ENCODE results near the gene TMEM163. TPM values are rescaled to one million over a fixed set of nuclear protein-coding genes. Genes with fewer than 3 reads are reported as not detected.
A peak's percentile ranks its signal among the peaks of the same experiment; 100 is the strongest.

Gene TMEM163
- total RNA-seq, 2 experiments from 2014 or later: not detected

GRCh38 chr2:134683561-134684112 is 35.2 kb downstream of the TMEM163 start:
- H3K36me3 Mint-ChIP-seq (ENCODE audit: low read depth): no peaks in the 10 kb centered on the region
- ATAC-seq (peak; percentile 75), DNase-seq (peak; percentile 31)
- intact Hi-C loops (cut with micrococcal nuclease): no loop called here
- CTCF ChIA-PET: no interaction called here
- POLR2A ChIA-PET: interaction anchor here (1.3 kb wide), 1 partner anchor 15 kb away, joined by 3 read pairs; no protein-coding TSS in a partner anchor
- no peaks in the 10 kb centered on the region for H3K9me3 Mint-ChIP-seq
- peaks cover 1% of the 10 kb centered on the region for H3K27me3 Mint-ChIP-seq
- TF ChIP-seq CTCF (IDR thresholded peaks at IDR 0.05): no peak
- H3K4me3 Mint-ChIP-seq: no peak overlapping the region
- peaks cover 20% of the 10 kb centered on the region for H3K4me1 Mint-ChIP-seq (ENCODE audit: low read depth)
- no peak overlapping the region for H3K27ac Mint-ChIP-seq

GRCh38 chr2:134682726-134683125 is 36.1 kb downstream of the TMEM163 start:
- CTCF ChIA-PET: no interaction called here
- intact Hi-C loops (cut with micrococcal nuclease): no loop called here
- no peaks in the 10 kb centered on the region for H3K9me3 Mint-ChIP-seq
- TF ChIP-seq CTCF (IDR thresholded peaks at IDR 0.05): no peak
- peaks cover 1% of the 10 kb centered on the region for H3K27me3 Mint-ChIP-seq
- POLR2A ChIA-PET: interaction anchor here (0.7 kb wide), 1 partner anchor 9 kb away, joined by 3 read pairs; no protein-coding TSS in a partner anchor
- H3K36me3 Mint-ChIP-seq (ENCODE audit: low read depth): no peaks in the 10 kb centered on the region
- DNase-seq (no peak), ATAC-seq (no peak)
- H3K27ac Mint-ChIP-seq: no peak overlapping the region
- no peak overlapping the region for H3K4me3 Mint-ChIP-seq
- peaks cover 22% of the 10 kb centered on the region for H3K4me1 Mint-ChIP-seq (ENCODE audit: low read depth)

- Mint-ChIP-seq H3K27me3 (peaks cover 1% of the 10 kb centered on the region), H3K27ac (no peak overlapping the region), H3K4me3 (no peak overlapping the region), H3K9me3 (no peaks in the 10 kb centered on the region), H3K4me1 (ENCODE audit: low read depth) (peaks cover 35% of the 10 kb centered on the region), H3K36me3 (ENCODE audit: low read depth) (no peaks in the 10 kb centered on the region)
- no peak for TF ChIP-seq CTCF (IDR thresholded peaks at IDR 0.05)
- ATAC-seq (no peak), DNase-seq (no peak)
- intact Hi-C loops (cut with micrococcal nuclease): no loop called here
- ChIA-PET POLR2A (no interaction called here), CTCF (no interaction called here)
Measured at GRCh38 chr2:134681201-134681600, 37.6 kb downstream of the TMEM163 start.

GRCh38 chr2:134679745-134680144 is 39.1 kb downstream of the TMEM163 start:
- intact Hi-C loops (cut with micrococcal nuclease): no loop called here
- no peak overlapping the region for H3K4me3 Mint-ChIP-seq
- H3K27ac Mint-ChIP-seq: no peak overlapping the region
- no peaks in the 10 kb centered on the region for H3K36me3 Mint-ChIP-seq (ENCODE audit: low read depth)
- POLR2A ChIA-PET: interaction anchor here (1.4 kb wide), 1 partner anchor 238 kb away, joined by 3 read pairs; no protein-coding TSS in a partner anchor
- H3K27me3 Mint-ChIP-seq: peaks cover 1% of the 10 kb centered on the region
- CTCF ChIA-PET: interaction anchor here (1.1 to 1.5 kb wide), 2 partner anchors 17 to 37 kb away, joined by 3 to 4 read pairs; no protein-coding TSS in a partner anchor
- TF ChIP-seq CTCF (IDR thresholded peaks at IDR 0.05): no peak
- ATAC-seq (peak; percentile 72), DNase-seq (peak; percentile 54)
- no peaks in the 10 kb centered on the region for H3K9me3 Mint-ChIP-seq
- peaks cover 35% of the 10 kb centered on the region for H3K4me1 Mint-ChIP-seq (ENCODE audit: low read depth)

GRCh38 chr2:134679294-134679693 is 39.5 kb downstream of the TMEM163 start:
- Mint-ChIP-seq H3K4me3 (no peak overlapping the region), H3K4me1 (ENCODE audit: low read depth) (peaks cover 35% of the 10 kb centered on the region), H3K27ac (no peak overlapping the region), H3K9me3 (no peaks in the 10 kb centered on the region), H3K27me3 (peaks cover 1% of the 10 kb centered on the region), H3K36me3 (ENCODE audit: low read depth) (no peaks in the 10 kb centered on the region)
- CTCF ChIA-PET: interaction anchor here (0.9 to 1.5 kb wide), 3 partner anchors 13 to 37 kb away, joined by 3 to 4 read pairs (median 3); no protein-coding TSS in a partner anchor
- POLR2A ChIA-PET: interaction anchor here (1.4 kb wide), 1 partner anchor 238 kb away, joined by 3 read pairs; no protein-coding TSS in a partner anchor
- DNase-seq (no peak), ATAC-seq (no peak)
- intact Hi-C loops (cut with micrococcal nuclease): no loop called here
- TF ChIP-seq CTCF (IDR thresholded peaks at IDR 0.05): no peak
